ENCODE data around the gene TTLL5.
A peak's percentile ranks its signal among the peaks of the same experiment; 100 is the strongest.

The TTLL5 gene

GRCh38 chr14:75977582-75977943 is 316.5 kb downstream of the TTLL5 start:
- no peak for DNase-seq

- DNase-seq: peak; percentile 8
Measured at GRCh38 chr14:75978249-75978731, 317.2 kb downstream of the TTLL5 start.

- no peak for DNase-seq
Measured at GRCh38 chr14:75979071-75979571, 318.1 kb downstream of the TTLL5 start.

DNA sequence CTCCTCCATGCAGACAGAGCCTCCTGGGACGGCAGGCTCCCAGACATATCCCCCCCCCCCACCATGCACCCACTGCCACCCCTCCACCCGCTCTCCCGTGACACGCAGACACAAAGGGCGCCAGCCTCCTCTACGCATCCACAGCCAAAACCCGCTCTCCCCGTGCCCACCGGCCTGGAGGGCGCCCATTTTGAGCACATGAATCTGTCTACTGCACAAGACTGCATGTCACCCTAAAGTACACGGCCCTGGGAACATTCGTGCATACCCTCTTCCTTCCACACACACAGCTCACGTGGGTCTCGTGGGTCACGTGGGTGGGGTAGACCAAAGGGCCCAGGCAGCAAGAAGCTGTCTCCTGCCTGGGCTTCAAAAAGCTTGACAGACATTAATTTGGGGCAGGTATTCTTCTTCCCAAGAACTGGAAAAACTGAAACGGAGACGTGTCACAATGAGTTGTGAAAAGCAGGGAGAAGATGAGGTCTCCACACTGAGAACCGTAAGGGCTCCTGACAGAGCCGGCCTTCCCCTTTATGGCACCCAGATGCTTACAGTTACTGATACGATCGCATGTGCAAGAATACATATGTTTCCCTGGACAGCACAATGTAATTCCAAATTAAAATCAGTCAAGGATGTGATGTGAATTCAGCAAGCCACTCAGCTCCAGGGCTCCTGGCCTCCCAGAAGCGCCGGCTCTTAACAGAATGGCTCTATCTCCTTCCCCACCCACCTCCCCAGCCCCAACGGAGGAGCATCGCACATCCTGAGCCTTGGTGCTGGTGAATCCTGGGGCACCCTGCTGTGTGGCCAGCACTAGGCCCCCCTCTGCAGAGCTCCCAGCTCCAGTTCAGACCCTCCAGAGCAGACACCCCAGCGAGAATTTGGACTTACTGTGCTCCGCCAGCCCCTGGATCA is 318.9 kb downstream of the TTLL5 start:
- no peak for DNase-seq

- DNase-seq: no peak
Measured at GRCh38 chr14:75980856-75981255, 319.8 kb downstream of the TTLL5 start.

DNA sequence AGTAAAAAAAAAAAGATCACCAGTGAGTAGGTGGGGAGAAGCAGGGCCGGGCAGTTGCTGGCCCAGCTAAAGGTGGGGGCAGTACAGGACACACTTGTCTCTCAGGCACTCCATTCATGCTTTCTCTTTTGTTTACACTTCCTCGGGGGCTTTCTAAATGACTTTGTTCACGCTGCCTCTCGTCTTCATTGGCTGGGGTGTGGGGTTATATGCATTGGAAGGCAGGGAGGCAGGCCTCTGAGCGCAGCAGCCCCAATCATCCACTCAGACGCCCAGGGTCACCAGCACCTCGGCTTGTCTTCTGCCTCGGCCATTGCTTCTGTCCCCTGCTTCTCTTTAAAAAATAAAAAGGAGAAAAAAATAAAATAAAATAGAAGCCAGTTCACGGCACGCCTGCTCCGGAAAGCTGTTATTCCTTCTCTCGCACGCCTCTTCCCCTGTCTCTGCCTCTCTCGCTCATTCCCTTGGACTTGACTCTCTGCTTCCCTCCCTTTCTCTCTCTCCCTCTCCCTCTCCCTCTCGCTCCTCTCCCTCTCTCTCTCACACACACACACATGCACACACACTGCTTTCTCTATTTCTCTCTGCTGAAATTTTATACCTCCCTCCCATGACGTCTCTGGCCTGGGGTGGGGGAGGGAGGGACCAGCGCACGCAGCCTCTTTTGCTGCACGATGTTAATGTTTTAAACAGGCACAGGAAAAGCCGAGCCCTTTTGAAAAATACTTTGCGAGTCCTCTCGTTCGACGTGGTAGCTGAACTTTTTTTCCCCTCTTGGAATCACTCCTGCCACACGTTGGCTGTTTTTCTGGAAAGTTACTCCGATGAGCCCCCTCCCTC is 320.6 kb downstream of the TTLL5 start, which contains the start of gene TGFB3:
TGFB3 (minus strand) TSS at position 570 of the 840 bp plus-strand sequence. CDS start 1,102 bp downstream, outside the sequence.
- DNase-seq: peak; percentile 63

DNA sequence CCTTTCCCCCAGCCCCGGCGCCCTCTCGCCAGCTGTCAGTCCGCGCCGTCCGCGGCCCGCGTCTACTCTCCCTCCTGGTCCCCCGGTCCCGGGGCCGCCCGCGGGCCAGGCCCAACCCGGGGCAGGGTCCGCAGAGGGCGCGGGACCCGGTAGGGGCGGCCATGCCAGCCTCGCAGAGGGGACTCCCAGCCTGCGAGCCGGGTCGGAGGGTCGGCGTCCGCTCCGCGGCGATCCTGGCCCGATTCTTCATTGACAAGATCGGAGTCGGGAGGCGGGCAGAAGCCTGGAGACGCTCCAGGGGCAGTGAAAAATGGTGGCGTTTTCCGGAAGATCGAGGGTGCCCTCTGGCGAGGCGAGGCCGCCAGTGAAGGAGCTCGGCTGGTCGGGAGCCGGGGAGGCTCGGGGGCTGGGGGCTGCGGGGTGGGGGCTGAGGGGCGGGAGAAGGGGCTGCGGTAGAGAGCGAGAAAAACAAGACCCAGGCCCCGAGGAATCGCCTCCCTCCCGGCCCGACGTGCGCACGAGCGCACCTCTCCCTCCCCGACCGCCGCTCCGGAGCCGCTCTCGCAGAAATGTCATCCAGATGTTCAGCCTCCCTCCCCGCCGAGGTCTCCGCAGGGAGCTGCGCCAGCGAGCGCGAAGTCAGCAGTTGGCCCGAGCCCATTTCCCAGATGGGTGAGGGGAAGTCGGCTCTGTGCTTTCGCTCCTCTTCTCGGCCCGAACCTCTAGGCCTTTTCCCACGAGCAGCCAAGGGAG is 321.4 kb downstream of the TTLL5 start:
- DNase-seq: peak; percentile 73

GRCh38 chr14:75983019-75983358 is 321.9 kb downstream of the TTLL5 start:
- DNase-seq: no peak

DNA sequence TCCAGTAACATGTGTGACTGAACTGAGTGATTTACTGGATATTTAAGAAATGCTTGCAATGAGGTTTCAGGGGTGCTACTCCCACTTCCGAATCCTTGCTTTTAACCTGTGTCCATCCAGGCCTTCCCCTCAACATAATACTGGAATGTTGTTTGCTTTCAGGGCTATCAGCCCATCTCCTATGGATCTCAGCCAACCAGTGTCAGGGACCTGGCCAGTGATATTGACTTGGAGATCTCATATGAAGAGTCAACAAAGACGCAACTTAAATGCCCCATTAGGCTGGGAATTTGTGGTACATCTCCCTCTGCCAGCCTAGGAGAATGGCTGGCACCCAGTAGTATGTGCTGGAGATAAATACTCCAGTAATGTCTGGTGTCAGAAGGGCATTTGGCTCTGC is 323.6 kb downstream of the TTLL5 start:
- no peak for DNase-seq

GRCh38 chr14:75985618-75986438 is 324.8 kb downstream of the TTLL5 start, which contains the start of gene IFT43:
Gene IFT43, plus strand, starts transcription at chr14:75985763. Its CDS starts 24 bp downstream, at chr14:75985787.
- peak; percentile 86 for DNase-seq

GRCh38 chr14:75986439-75986765 is 325.4 kb downstream of the TTLL5 start:
- DNase-seq: no peak

GRCh38 chr14:75987201-75987970 is 326.3 kb downstream of the TTLL5 start:
- no peak for DNase-seq

GRCh38 chr14:75989134-75989533 is 328.1 kb downstream of the TTLL5 start:
- no peak for DNase-seq

- no peak for DNase-seq
Measured at GRCh38 chr14:75990297-75990696, 329.3 kb downstream of the TTLL5 start.

GRCh38 chr14:75991753-75992152 is 330.7 kb downstream of the TTLL5 start:
- no peak for DNase-seq

DNA sequence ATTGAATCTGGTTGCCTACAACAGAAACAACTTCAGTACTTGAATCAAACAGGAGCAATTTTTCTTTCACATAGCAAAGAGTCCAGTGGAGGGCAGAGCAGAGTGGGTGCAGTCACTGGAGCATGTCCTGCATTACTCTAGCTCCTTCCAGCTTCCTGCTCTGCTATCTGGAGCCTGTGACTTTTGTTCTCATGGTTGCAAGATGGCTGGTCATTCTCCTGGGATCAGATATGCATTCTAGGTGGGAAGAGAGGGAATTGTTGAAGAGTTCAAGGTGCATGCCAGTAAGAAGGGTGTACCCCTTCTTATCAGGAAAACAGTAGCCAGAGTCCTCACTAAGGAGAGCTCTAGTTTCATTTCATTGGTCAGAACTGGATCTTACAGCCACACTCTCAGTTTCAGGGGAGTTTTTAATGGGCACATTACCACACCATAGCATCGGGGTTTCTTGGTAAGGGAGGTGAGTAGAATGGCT is 332.6 kb downstream of the TTLL5 start:
- no peak for DNase-seq

- no peak for DNase-seq
Measured at GRCh38 chr14:75995372-75996041, 334.5 kb downstream of the TTLL5 start.

- DNase-seq: no peak
Measured at GRCh38 chr14:75996488-75996887, 335.4 kb downstream of the TTLL5 start.

DNA sequence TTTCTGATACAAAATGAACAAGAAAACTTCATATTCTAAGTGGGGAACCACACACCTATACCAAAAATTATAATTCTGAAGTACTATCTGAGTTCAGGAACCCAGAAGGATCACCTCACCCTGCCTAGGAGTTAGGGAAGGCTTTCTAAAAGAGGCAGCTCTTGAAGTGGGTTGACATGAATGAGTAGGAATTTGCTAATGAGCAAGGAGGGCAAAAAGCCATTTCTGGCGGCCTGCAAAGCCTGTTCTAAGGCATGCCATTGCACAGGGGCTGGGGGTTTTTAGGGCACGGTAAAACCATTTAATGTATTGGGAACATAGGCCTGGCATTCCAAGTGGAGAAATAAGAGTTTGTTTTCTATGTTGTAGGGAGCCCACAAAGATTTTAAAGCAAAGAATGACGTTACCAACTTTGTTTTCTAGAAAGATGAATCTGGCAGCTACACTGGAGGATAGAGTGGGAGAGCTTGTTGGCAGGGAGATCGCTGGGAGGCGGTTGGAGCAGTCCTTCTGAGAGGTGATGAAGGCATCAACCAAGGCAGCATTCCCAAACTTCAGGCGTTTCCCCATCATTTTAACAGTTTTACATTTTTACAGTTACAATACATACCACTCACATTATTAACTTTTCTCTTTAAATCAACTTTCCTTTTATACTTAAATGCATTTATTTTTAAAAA is 338.6 kb downstream of the TTLL5 start:
- no peak for DNase-seq

DNA sequence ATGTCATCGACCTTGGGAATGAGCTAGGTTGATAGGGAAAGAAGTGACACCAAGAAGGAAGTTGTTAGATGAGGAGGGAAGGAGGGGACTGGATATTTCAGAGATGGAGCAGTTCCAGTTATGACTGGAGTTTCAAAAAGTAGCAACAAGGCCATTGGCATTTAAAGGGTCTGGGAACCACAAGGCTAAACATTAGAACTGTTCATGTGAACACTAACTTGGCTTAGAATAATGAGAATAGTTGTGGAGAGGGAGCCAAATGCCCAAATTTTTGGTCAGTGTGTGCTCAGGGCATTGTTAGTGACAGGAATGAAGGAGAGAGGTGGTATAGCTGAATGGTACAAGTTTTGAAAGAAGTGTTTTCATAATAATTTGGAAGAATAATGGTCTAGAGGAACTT is 341.3 kb downstream of the TTLL5 start:
- DNase-seq: no peak

Measured in CD4-positive, alpha-beta T cell treated with Interleukin-4 for 4 hours (primary cell).